ENCODE results near the gene TMEM139. TPM values are rescaled to one million over a fixed set of nuclear protein-coding genes. Genes with fewer than 3 reads are reported as not detected.

Gene TMEM139
- polyA plus RNA-seq, 4 donors: 32.5 to 127 (median 66.5) TPM

DNA sequence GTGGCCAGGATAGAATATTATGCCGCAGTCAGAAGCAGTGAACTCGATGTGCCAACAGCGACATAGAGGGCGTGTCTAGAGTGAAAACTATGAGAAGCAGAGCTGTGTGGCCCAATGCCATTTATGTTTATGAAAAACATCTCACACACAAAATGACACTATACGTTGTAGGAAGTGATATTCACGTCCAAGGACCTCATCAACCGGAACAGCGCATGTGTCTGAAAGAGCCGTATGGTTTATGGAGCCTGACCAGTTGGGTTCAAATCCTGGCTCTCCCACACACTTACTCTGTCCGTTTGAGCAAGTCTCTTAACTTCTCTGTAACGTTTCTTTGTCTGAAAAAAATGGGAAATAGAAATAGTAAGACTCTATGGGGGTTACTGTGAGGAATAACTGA is 42.5 kb upstream of the TMEM139 start:
- H3K9me3 ChIP-seq (ENCODE audit: control insufficient read depth in 2 of 2, insufficient read depth in 1 of 2, low read depth in 1 of 2, low read length in 1 of 2): peaks cover 0 to 7% of the 10 kb centered on the region in 2 donors
- no peaks in the 10 kb centered on the region for H3K27me3 ChIP-seq (ENCODE audit: control insufficient read depth in 3 of 3, insufficient read depth in 3 of 3, low read length in 3 of 3)
- H3K27ac ChIP-seq (ENCODE audit: low read depth in 1 of 3, low read length in 2 of 3): no peak overlapping the region
- 80 to 83% (median 82%) methylated on average over 11 of the region's 11 CpGs for WGBS, 3 donors
- no peaks in the 10 kb centered on the region for H3K36me3 ChIP-seq (ENCODE audit: control insufficient read depth in 3 of 3, insufficient read depth in 2 of 3, low read depth in 1 of 3, low read length in 3 of 3)
- H3K4me3 ChIP-seq (ENCODE audit: low read depth in 1 of 3, low read length in 3 of 3): no peak overlapping the region
- DNase-seq (no peak), FAIRE-seq (no peak)
- H3K4me1 ChIP-seq (ENCODE audit: control insufficient read depth in 3 of 3, insufficient read depth in 2 of 3, low read depth in 1 of 3, low read length in 2 of 3): peaks cover 12 to 14% (median 12%) of the 10 kb centered on the region in 3 donors

DNA sequence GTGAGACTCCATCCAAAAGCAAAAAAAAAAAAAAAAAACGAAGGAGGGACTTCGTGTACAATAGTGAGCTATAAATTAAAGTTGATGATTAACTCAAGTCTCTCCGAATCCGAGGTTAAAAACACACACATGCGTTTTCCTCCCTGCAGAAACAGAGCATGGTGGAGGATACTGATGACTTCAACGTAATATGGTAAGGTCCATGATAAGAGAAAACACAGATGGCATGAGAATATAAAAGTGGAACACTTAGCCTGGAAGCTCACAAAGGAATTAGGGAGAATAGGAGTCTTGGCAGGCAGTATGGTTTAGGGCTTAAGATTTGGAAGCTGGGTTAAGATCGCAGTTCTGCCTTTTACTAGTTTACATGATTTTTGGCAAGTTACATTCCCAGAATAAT is 41.6 kb upstream of the TMEM139 start:
- Histone ChIP-seq H3K4me1 (ENCODE audit: control insufficient read depth in 3 of 3, insufficient read depth in 2 of 3, low read depth in 1 of 3, low read length in 2 of 3) (peaks cover 12 to 14% (median 12%) of the 10 kb centered on the region in 3 donors), H3K27me3 (ENCODE audit: control insufficient read depth in 3 of 3, insufficient read depth in 3 of 3, low read length in 3 of 3) (no peaks in the 10 kb centered on the region), H3K27ac (ENCODE audit: low read depth in 1 of 3, low read length in 2 of 3) (peak overlapping the region; percentile 1 to 41 (median 31)), H3K4me3 (ENCODE audit: low read depth in 1 of 3, low read length in 3 of 3) (no peak overlapping the region), H3K36me3 (ENCODE audit: control insufficient read depth in 3 of 3, insufficient read depth in 2 of 3, low read depth in 1 of 3, low read length in 3 of 3) (no peaks in the 10 kb centered on the region), H3K9me3 (ENCODE audit: control insufficient read depth in 2 of 2, insufficient read depth in 1 of 2, low read depth in 1 of 2, low read length in 1 of 2) (no peaks in the 10 kb centered on the region)
- no peak for FAIRE-seq
- DNase-seq: peak; percentile 59 to 74
- WGBS, 3 donors: 19 to 58% (median 26%) methylated on average over 7 of the region's 7 CpGs

- 21 to 42% (median 26%) methylated on average over 3 of the region's 3 CpGs for WGBS, 3 donors
Observed at GRCh38 chr7:143243614-143244013, 41.1 kb upstream of the TMEM139 start.

GRCh38 chr7:143244321-143244720 is 40.4 kb upstream of the TMEM139 start:
- Histone ChIP-seq H3K4me1 (ENCODE audit: control insufficient read depth in 3 of 3, insufficient read depth in 2 of 3, low read depth in 1 of 3, low read length in 2 of 3) (peaks cover 12 to 18% (median 12%) of the 10 kb centered on the region in 3 donors), H3K27me3 (ENCODE audit: control insufficient read depth in 3 of 3, insufficient read depth in 3 of 3, low read length in 3 of 3) (no peaks in the 10 kb centered on the region), H3K9me3 (ENCODE audit: control insufficient read depth in 2 of 2, insufficient read depth in 1 of 2, low read depth in 1 of 2, low read length in 1 of 2) (peaks cover 0 to 7% of the 10 kb centered on the region in 2 donors), H3K4me3 (ENCODE audit: low read depth in 1 of 3, low read length in 3 of 3) (no peak overlapping the region), H3K27ac (ENCODE audit: low read depth in 1 of 3, low read length in 2 of 3) (no peak overlapping the region), H3K36me3 (ENCODE audit: control insufficient read depth in 3 of 3, insufficient read depth in 2 of 3, low read depth in 1 of 3, low read length in 3 of 3) (no peaks in the 10 kb centered on the region)
- WGBS, 3 donors: 7 to 19% (median 11%) methylated on average over 1 of the region's 1 CpG
- no peak for FAIRE-seq
- DNase-seq: no peak

More at GRCh38 chr7:143243614-143244013, 41.1 kb upstream of the TMEM139 start:
- Histone ChIP-seq H3K27me3 (ENCODE audit: control insufficient read depth in 3 of 3, insufficient read depth in 3 of 3, low read length in 3 of 3) (no peaks in the 10 kb centered on the region), H3K27ac (ENCODE audit: low read depth in 1 of 3, low read length in 2 of 3) (peak overlapping the region; percentile 1 to 55 (median 31)), H3K4me3 (ENCODE audit: low read depth in 1 of 3, low read length in 3 of 3) (no peak overlapping the region), H3K36me3 (ENCODE audit: control insufficient read depth in 3 of 3, insufficient read depth in 2 of 3, low read depth in 1 of 3, low read length in 3 of 3) (no peaks in the 10 kb centered on the region), H3K4me1 (ENCODE audit: control insufficient read depth in 3 of 3, insufficient read depth in 2 of 3, low read depth in 1 of 3, low read length in 2 of 3) (peaks cover 12 to 15% (median 12%) of the 10 kb centered on the region in 3 donors), H3K9me3 (ENCODE audit: control insufficient read depth in 2 of 2, insufficient read depth in 1 of 2, low read depth in 1 of 2, low read length in 1 of 2) (peaks cover 0 to under 1% of the 10 kb centered on the region in 2 donors)
- FAIRE-seq (no peak), DNase-seq (peak; percentile 39 to 43)

DNA sequence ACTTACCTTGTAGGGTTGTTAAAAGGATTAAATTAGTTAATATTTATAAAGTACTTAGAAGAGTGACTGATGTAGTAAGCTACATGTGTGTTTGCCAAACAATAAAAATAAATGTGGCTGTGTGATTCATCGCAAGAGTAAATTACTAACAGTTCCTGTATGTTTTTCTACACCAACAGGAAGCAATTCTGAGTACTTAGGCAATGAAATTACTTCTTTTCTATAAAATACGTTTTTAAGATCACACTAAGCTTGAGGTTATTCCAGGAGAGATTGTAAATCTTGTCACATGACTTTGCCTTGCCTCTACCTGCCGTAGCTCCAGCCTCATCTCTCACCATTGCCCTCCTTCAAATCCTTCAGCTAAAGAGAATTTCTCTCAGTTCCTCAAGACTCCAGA is 39.6 kb upstream of the TMEM139 start:
- Histone ChIP-seq H3K4me3 (ENCODE audit: low read depth in 1 of 3, low read length in 3 of 3) (no peak overlapping the region), H3K4me1 (ENCODE audit: control insufficient read depth in 3 of 3, insufficient read depth in 2 of 3, low read depth in 1 of 3, low read length in 2 of 3) (peaks cover 12 to 18% (median 13%) of the 10 kb centered on the region in 3 donors), H3K27me3 (ENCODE audit: control insufficient read depth in 3 of 3, insufficient read depth in 3 of 3, low read length in 3 of 3) (no peaks in the 10 kb centered on the region), H3K36me3 (ENCODE audit: control insufficient read depth in 3 of 3, insufficient read depth in 2 of 3, low read depth in 1 of 3, low read length in 3 of 3) (no peaks in the 10 kb centered on the region), H3K9me3 (ENCODE audit: control insufficient read depth in 2 of 2, insufficient read depth in 1 of 2, low read depth in 1 of 2, low read length in 1 of 2) (peaks cover 0 to 10% of the 10 kb centered on the region in 2 donors), H3K27ac (ENCODE audit: low read depth in 1 of 3, low read length in 2 of 3) (peak overlapping the region in 2 of 3 donors; percentile 41 to 71)
- FAIRE-seq: peak; percentile 72
- WGBS, 3 donors: 7 to 32% (median 17%) methylated on average over 3 of the region's 3 CpGs
- peak; percentile 35 to 58 for DNase-seq

DNA sequence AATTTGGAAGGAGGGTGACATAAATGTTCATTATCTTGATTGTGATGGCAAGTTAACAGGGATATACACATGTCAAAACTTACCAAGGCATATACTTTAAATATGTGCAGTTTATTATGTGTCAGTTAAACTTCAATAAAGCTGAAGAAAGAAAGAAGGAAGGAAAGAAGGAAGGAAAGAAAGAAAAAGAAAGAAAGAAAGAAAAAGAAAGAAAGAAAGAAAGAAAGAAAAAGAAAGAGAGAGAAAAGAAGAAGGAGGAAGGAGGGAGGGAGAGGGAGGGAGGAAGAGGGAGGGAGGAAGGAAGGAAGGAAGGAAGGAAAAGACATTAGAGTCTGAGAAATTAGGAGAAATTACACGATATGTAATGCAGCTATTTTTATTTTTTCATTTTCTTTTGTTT is 37.4 kb upstream of the TMEM139 start:
- no peaks in the 10 kb centered on the region for H3K27me3 ChIP-seq (ENCODE audit: control insufficient read depth in 3 of 3, insufficient read depth in 3 of 3, low read length in 3 of 3)
- H3K27ac ChIP-seq (ENCODE audit: low read depth in 1 of 3, low read length in 2 of 3): no peak overlapping the region
- no peak overlapping the region for H3K4me3 ChIP-seq (ENCODE audit: low read depth in 1 of 3, low read length in 3 of 3)
- DNase-seq (no peak), FAIRE-seq (no peak)
- peaks cover 0 to 10% of the 10 kb centered on the region in 2 donors for H3K9me3 ChIP-seq (ENCODE audit: control insufficient read depth in 2 of 2, insufficient read depth in 1 of 2, low read depth in 1 of 2, low read length in 1 of 2)
- 54 to 63% (median 60%) methylated on average over 1 of the region's 1 CpG for WGBS, 3 donors
- no peaks in the 10 kb centered on the region for H3K36me3 ChIP-seq (ENCODE audit: control insufficient read depth in 3 of 3, insufficient read depth in 2 of 3, low read depth in 1 of 3, low read length in 3 of 3)
- peaks cover 9 to 18% (median 13%) of the 10 kb centered on the region in 3 donors for H3K4me1 ChIP-seq (ENCODE audit: control insufficient read depth in 3 of 3, insufficient read depth in 2 of 3, low read depth in 1 of 3, low read length in 2 of 3)

GRCh38 chr7:143248761-143249354 is 35.9 kb upstream of the TMEM139 start:
- H3K36me3 ChIP-seq (ENCODE audit: control insufficient read depth in 3 of 3, insufficient read depth in 2 of 3, low read depth in 1 of 3, low read length in 3 of 3): no peaks in the 10 kb centered on the region
- H3K27me3 ChIP-seq (ENCODE audit: control insufficient read depth in 3 of 3, insufficient read depth in 3 of 3, low read length in 3 of 3): no peaks in the 10 kb centered on the region
- DNase-seq: peak; percentile 48 to 91
- H3K9me3 ChIP-seq (ENCODE audit: control insufficient read depth in 2 of 2, insufficient read depth in 1 of 2, low read depth in 1 of 2, low read length in 1 of 2): peaks cover 0 to 13% of the 10 kb centered on the region in 2 donors
- 46 to 76% (median 50%) methylated on average over 2 of the region's 2 CpGs for WGBS, 3 donors
- no peak overlapping the region for H3K4me3 ChIP-seq (ENCODE audit: low read depth in 1 of 3, low read length in 3 of 3)
- H3K4me1 ChIP-seq (ENCODE audit: control insufficient read depth in 3 of 3, insufficient read depth in 2 of 3, low read depth in 1 of 3, low read length in 2 of 3): peaks cover 7 to 10% (median 9%) of the 10 kb centered on the region in 3 donors
- FAIRE-seq: no peak
- H3K27ac ChIP-seq (ENCODE audit: low read depth in 1 of 3, low read length in 2 of 3): peak overlapping the region; percentile 1 to 58 (median 36)

DNA sequence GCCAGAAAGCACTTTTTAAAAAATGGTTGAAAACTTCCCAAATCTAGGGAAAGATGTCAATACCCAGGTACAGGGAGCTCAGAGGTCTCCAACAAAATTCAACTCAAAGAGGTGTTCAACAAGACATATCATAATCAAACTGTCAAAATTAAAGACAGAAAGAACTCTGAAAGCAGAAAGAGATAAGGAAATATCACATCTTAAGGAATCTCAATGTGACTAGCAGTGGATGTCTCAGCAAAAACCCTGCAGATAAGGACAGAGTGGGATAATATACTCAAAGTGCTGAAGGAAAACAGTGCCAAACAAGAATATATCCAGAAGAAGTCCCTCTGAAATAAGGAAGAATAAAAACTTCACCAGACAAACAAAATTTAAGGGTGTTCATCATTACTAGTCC is 34.6 kb upstream of the TMEM139 start:
- no peak overlapping the region for H3K4me3 ChIP-seq (ENCODE audit: low read depth in 1 of 3, low read length in 3 of 3)
- H3K27me3 ChIP-seq (ENCODE audit: control insufficient read depth in 3 of 3, insufficient read depth in 3 of 3, low read length in 3 of 3): no peaks in the 10 kb centered on the region
- peaks cover 0 to 13% of the 10 kb centered on the region in 2 donors for H3K9me3 ChIP-seq (ENCODE audit: control insufficient read depth in 2 of 2, insufficient read depth in 1 of 2, low read depth in 1 of 2, low read length in 1 of 2)
- no peaks in the 10 kb centered on the region for H3K36me3 ChIP-seq (ENCODE audit: control insufficient read depth in 3 of 3, insufficient read depth in 2 of 3, low read depth in 1 of 3, low read length in 3 of 3)
- no peak for FAIRE-seq
- peaks cover 3 to 7% (median 6%) of the 10 kb centered on the region in 3 donors for H3K4me1 ChIP-seq (ENCODE audit: control insufficient read depth in 3 of 3, insufficient read depth in 2 of 3, low read depth in 1 of 3, low read length in 2 of 3)
- DNase-seq: no peak
- H3K27ac ChIP-seq (ENCODE audit: low read depth in 1 of 3, low read length in 2 of 3): no peak overlapping the region

DNA sequence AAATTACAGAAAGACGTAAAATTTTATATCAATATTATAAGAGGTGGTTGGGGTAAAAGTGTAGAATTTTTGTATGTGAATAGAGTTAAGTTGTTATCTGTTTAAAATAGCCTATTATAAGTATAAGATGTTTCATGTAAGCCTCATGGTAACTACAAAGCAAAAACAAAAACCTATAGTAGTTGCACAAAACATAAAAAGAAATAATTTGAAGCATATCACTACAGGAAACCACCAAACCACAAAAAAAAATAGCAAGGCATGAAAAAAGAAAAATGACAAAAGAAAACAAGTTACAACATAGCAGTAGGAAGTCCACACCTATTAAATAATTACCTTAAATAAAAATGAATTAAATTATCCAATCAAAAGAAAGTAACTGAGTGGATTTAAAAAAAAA is 33.9 kb upstream of the TMEM139 start:
- FAIRE-seq: peak; percentile 95
- no peaks in the 10 kb centered on the region for H3K27me3 ChIP-seq (ENCODE audit: control insufficient read depth in 3 of 3, insufficient read depth in 3 of 3, low read length in 3 of 3)
- H3K27ac ChIP-seq (ENCODE audit: low read depth in 1 of 3, low read length in 2 of 3): no peak overlapping the region
- H3K36me3 ChIP-seq (ENCODE audit: control insufficient read depth in 3 of 3, insufficient read depth in 2 of 3, low read depth in 1 of 3, low read length in 3 of 3): no peaks in the 10 kb centered on the region
- no peak for DNase-seq
- H3K9me3 ChIP-seq (ENCODE audit: control insufficient read depth in 2 of 2, insufficient read depth in 1 of 2, low read depth in 1 of 2, low read length in 1 of 2): peaks cover 0 to 13% of the 10 kb centered on the region in 2 donors
- peaks cover under 1 to 3% (median 2%) of the 10 kb centered on the region in 3 donors for H3K4me1 ChIP-seq (ENCODE audit: control insufficient read depth in 3 of 3, insufficient read depth in 2 of 3, low read depth in 1 of 3, low read length in 2 of 3)
- WGBS, 3 donors: 63 to 78% (median 74%) methylated on average over 1 of the region's 1 CpG
- no peak overlapping the region for H3K4me3 ChIP-seq (ENCODE audit: low read depth in 1 of 3, low read length in 3 of 3)
